ENCODE measurements around the gene CD74.

Gene CD74

DNA sequence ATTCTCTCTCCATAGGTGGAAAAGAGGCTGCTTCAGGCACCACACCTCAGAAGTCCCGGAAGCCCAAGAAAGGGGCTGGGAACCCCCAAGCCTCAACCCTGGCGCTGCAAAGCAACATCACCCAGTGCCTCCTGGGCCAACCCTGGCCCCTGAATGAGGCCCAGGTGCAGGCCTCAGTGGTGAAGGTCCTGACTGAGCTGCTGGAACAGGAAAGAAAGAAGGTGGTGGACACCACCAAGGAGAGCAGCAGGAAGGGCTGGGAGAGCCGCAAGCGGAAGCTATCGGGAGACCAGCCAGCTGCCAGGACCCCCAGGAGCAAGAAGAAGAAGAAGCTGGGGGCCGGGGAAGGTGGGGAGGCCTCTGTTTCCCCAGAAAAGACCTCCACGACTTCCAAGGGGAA lies 16.4 kb downstream of the CD74 start:
- DNase-seq = no peak

DNA sequence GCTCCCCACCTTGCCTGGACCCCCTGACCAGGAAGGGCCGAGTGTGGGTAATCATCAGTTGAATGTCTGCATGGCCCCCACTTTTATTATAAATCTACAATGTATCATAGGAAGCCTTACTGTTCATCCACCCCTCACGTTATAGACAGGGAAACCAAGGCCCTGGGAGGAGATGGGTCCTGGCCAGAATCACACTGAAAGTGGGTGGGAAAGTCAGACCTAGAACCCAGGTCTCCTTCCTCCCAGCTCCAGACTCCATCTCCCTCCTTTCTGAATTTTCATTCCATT lies 17.1 kb downstream of the CD74 start:
- no peak for DNase-seq

DNA sequence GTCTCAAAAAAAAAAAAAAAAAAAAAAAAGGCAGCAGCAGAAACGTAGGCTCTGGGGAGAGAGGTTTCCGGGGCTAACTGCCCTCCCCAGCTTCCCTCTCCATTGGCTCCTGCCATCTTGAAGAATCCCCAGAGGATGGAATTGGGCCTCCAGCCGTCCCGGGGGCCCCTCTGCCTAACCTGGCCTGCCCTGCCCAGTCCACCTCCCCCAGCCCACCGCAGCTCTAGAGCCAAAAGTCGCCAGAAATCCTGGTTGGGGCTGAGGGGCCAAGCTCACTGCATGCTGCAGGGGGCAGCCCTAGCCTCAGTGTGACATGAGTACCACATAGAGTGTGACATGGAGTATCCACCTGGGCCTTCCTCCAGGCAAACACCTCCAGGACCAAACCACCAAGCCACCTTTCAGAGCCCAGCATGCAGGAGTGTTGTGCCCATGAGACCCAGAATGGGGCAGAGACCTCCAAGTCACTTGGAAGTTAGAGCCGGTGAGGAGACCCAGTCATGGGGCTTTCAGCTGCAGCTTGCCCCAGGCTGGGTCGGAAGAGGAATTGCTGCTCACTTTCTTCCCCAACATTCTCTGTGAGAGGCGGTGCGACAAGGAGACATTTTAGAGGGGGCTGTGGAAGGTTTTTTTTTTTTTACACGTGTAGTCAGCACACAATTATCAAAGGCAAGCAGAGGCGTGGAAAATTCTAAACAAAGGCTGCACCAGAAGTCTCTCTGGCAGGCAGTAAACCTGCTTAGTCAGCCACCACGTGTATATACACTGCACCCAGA lies 17.6 kb downstream of the CD74 start:
- DNase-seq = no peak

DNA sequence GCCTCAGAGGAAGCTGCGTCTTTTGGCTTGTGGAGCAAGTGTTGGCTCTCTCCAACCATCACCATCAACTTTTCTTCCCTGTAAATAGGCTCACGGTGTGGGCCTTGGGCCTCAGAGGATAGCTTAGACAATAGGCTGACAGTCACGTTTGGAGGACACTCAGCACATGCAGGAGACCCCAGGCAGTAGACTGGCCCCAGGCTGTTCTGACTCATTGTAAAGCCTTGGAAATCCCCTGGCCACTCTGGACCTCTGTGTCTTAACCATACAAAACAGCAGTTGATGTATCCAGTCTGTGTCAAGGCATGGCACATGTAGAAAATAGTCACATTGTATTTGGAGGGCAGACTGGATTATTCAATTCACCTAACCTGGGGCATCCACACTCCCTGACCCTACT lies 18.6 kb downstream of the CD74 start:
- peak; percentile 76 for DNase-seq

DNA sequence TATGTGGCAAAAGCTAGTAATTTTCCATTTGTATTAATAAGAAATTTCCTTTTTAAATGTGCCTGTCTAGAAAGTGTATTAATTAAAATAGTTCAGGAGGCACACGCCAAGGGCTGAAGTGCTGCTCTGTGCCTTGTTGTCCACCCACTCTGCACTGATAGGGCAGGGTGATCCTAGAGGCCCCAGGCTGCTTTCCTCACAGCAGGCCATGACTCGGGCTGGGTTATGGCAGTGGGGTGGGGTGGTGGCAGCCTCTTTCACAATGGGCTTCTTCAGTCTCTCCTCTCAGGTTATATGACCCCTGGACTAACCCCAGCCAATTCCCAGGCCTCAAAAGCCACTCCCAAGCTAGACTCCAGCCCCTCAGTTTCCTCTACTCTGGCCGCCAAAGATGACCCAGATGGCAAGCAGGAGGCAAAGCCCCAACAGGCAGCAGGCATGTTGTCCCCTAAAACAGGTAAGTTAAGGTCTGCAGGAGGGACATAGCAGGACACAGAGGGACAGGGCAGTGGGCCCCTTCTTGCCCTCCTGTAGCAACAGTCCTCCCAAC lies 19.5 kb downstream of the CD74 start:
- DNase-seq = no peak

DNA sequence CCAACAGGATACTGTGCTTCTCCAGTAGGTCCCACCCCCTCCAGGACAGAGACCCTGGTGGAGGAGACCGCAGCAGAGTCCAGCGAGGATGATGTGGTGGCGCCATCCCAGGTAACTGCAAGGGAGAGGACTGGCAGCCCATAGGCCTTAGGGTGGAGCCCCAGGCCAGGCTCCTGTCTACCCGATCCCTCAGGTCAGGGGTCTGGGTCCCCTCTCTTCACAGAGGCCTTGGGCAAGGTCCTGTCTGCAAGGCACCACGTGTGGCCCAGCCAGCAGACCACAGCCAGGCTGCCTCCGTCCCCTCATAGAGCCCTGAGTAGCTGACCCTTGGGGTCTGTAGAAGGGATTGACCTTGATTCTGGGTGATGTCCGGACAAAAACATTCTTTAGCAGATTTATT lies 20.0 kb downstream of the CD74 start:
- no peak for DNase-seq

DNA sequence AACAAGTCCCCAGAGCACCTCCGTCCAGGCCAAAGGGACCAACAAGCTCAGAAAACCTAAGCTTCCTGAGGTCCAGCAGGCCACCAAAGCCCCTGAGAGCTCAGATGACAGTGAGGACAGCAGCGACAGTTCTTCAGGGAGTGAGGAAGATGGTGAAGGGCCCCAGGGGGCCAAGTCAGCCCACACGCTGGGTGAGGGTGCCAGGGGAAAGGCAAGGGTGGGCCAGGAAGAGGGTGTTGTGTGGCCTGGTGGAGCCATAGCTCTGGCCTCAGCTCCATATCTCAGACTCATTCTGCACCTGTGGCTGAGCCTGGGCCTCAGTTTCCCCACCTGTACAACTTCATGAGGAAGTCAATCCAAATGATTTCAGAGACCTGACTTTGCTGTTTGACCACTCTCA lies 20.7 kb downstream of the CD74 start:
- no peak for DNase-seq

DNA sequence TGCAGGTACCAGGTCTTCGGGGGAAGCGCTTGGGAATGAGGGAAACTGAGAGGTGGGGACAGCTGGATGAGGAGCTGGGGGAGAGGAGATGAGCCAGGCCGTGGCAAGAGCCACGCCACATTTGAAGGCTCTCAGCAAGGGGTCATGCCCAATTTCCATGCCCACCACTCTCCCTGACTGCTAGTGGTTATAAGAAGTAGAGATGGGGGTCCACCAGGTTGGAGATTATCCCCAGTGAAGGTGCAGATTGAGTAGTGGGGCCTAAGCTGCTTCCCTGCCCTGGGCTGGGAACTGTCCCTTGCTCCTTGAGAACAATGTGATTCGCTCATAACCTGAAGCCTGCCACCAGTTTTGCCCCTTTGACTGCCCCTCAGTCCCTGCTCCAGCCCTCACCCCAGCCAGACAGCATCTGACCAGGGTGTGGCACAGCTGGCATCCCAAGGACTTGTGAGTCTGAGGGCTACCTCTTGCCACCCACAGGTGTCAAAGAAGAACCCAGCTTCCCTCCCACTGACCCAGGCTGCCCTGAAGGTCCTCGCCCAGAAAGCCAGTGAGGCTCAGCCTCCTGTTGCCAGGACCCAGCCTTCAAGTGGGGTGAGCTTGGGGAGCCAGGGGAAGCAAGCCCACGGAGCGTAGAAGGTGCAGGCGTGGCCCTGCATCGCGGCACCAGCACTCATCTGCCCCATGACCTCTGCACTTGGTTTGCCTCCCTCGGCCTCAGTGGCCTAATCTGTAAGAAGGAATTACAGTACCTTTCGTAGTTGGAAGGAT lies 21.5 kb downstream of the CD74 start:
- DNase-seq = no peak

- DNase-seq = no peak
Observed at GRCh38 chr5:150389531-150390266, 23.0 kb downstream of the CD74 start.

DNA sequence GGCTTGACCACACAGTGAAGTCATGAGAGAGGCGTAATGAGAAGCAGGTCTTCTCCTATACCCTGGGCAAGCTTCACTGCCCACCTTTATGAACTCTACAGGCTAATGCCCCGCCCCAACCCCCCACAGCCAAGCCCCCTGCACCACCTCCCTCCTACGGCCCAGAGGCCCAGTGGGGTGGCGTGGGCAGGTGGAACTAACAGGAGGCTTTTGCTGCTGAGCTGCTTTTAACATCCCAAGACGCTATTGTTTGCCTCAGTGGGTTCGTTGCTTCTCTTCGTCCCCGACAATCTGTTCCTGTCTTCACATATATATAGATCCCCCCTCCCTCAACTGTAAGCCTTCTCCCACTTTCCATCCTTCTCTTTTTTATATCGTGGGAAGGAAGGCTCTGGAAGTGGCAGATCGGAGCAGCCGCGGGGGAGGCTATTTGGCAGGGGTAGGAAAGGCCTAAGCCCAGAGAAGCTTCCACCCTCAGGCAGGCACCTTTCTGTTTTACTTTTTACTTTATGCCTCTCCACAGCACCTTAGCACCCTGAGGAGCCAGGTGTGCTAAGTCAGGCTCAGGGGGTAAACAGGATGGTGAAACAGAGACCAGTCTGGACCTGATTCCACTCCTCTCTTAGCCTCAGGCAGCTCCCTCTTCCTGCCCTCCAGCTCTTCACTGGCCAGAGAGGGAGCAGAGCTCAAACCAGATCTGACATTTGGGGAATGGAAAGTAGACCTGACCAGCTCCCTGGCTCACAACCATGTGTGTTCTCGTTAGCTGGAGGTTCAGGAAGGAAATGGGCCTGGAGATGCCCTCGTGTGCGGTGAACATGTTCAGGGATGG lies 26.5 kb downstream of the CD74 start:
- DNase-seq = no peak

GRCh38 chr5:150384701-150385100 lies 28.0 kb downstream of the CD74 start:
- DNase-seq = no peak

GRCh38 chr5:150377964-150378694 lies 34.6 kb downstream of the CD74 start:
- peak; percentile 95 for DNase-seq

DNA sequence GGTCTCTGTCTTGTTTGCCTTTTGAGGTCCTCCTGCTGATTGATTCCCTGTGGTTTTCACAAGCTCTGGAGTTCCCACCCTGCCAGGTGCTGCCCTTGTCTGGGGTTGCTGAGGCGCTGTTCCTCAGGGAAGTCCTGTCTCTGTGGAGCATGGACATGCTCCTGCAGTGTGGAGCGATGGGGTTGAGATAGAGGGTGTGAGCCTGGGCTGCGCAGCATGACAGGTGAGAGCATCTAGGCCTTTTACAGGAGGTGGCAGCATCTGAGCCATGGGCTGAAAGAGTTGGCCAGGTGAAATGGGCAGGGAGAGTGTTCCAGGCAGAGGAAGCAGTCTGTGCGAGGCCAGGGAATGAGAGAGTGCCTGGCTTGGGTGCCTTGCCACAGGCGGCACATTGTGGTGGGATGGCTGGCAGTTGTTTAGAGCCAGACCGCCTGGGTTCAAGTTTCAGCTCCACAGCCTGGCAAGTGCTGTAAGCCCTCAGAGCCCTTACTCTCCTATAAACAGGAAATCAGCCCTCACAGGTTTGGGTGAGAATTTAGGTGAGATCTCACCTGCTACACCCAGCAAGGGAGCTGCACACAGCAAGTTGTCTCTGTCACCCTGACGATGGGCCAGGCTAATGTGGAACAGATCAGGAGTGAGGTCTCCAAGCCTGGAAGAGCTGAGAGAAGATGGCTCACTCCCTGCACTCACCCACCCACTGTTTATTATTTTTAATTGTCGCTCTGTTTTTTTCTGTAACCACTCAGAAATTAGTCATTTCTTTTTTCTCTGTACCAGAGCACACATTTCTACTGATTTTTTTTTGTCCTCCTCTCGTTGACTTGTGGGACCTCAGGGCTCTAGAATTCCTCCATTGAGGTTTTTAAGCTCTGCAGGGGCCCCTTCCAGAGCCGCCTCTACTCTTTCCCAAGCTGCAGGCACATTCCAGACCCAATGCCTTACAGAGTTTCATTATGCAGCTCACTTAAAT lies 35.6 kb downstream of the CD74 start:
- no peak for DNase-seq

DNA sequence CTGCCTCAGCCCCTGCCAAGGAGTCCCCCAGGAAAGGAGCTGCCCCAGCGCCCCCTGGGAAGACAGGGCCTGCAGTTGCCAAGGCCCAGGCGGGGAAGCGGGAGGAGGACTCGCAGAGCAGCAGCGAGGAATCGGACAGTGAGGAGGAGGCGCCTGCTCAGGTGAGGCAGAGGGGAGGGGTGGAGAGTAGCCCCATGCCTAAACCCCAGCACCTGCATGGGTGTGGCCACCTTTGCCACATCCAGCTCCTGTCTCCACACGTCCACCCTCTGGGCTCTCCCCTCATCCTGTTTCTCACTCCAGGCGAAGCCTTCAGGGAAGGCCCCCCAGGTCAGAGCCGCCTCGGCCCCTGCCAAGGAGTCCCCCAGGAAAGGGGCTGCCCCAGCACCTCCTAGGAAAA lies 38.1 kb downstream of the CD74 start:
- no peak for DNase-seq

DNA sequence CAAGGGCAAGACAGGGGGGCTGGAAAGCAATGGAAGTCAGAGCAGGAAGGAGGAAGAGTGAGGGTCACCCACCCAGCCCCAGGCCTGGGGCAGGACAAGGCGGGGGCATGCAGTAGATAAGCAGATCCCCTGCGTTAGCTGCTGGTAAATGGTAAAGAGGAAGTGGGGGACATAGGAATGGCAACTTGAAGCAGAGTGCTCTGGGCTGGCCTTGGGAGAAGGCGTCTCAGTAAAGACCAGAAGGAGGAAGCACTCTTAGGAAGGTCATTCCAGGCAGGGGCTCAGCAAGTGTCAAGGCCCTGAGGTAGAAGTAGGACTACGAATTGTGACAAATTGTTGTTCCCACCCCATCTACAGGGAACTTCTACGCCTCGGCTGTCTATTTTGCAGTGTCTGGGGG lies 40.1 kb downstream of the CD74 start:
- no peak for DNase-seq

DNA sequence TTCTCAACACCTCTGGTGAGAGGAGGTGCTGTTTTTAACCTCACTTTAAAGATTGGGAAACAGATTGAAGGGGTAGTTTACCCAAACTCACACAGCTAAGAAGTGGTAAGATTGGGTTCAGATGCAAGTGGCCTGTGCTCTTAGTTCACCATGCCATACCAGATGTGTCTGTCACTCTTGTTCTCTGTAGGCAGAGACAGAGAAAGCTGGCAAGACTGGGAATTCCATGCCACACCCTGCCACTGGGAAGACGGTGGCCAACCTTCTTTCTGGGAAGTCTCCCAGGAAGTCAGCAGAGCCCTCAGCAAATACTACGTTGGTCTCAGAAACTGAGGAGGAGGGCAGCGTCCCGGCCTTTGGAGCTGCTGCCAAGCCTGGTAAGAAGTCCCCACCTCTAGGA lies 44.2 kb downstream of the CD74 start:
- DNase-seq = no peak

DNA sequence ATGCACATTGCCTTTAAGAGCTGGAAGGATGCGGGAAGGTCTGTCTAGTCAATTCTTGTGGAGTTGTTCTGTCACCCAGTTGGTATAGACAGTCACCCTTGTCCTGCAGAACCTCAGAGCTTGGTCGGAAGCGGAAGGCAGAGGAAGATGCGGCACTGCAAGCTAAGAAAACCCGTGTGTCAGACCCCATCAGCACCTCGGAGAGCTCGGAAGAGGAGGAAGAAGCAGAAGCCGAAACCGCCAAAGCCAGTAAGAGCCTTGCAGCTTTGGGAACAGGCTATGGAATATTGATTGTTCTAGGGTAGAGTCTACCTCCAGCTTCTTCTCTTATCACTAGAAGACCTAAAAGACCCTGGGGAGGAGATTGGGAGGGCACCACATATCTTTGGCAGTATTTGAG lies 48.7 kb downstream of the CD74 start:
- no peak for DNase-seq

DNA sequence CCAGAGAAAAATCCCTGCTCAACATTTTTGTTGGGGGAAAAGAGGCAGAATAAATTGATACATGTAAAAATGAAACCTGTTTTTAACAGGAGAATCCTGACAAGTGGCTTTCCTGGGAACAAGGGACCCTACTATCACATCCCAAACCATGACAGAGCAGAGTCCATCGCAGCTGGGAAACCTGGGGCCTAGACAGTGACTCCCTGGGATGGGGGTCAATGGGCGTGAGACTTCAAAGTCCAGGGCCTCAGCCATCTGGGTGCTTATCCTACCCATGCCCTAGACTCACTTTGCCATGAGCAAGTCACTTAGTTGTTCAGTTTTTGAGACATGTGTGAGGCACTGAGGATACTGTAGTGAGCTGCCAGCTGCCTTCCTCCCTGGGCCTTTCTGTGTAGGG lies 49.5 kb downstream of the CD74 start:
- DNase-seq = no peak

GRCh38 chr5:150361301-150361700 lies 51.4 kb downstream of the CD74 start:
- no peak for DNase-seq

DNA sequence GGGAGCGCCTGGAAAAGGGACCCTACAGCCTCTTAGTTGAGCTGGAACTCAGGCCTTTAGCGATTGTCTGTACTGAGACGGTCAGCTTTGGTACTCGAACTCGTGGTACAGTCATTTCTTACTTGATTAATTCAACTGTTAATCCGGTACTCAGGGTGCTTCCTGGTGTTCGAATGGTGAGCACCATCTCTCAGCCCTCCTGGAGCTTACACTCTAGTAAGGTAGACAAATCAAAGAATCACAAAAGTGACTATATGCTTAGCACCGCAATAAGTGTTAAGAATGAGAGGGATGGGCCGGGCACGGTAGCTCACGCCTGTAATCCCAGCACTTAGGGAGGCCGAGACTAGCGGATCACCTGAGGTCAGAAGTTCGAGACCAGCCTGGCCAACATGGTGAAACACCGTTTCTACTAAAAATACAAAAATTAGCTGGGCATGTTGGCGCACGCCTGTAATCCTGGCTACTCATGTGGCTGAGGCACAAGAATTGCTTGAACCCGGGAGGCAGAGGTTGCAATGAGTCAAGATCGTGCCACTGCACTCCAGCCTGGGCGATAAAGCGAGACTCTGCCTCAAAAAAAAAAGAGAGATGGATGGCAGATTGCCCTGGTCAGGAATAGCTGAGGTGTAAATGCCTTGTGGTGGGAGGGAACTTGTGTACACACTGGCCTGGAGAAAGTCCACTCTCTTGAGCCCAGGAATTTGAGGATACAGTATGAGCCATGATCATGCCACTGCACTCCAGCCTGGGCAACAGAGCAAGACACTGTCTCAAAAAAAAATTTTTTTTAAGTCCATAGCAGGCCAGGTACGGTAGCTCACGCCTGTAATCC lies 54.2 kb downstream of the CD74 start:
- no peak for DNase-seq
